ENCODE measurements around the gene URB1.
"Not testable (repeated sequence)": the region's sequence is repeated elsewhere in the genome, so short reads cannot be mapped to it uniquely, and the experiment has no call there.

Gene URB1

GRCh38 chr21:32317726-32318125 lies 75.1 kb downstream of the URB1 start:
- DNase-seq = no peak

- DNase-seq = no peak
Measured at GRCh38 chr21:32316361-32317215, 76.2 kb downstream of the URB1 start.

GRCh38 chr21:32315511-32316281 lies 77.1 kb downstream of the URB1 start:
- DNase-seq = no peak

GRCh38 chr21:32314806-32315205 lies 78.0 kb downstream of the URB1 start:
- DNase-seq = no peak

GRCh38 chr21:32312976-32313375 lies 79.8 kb downstream of the URB1 start:
- no peak for DNase-seq

GRCh38 chr21:32312326-32312725 lies 80.5 kb downstream of the URB1 start:
- no peak for DNase-seq

- DNase-seq = no peak
Measured at GRCh38 chr21:32311621-32312020, 81.2 kb downstream of the URB1 start.

- not testable (repeated sequence) for DNase-seq
Measured at GRCh38 chr21:32310976-32311375, 81.8 kb downstream of the URB1 start.

GRCh38 chr21:32309906-32310460 lies 82.8 kb downstream of the URB1 start:
- no peak for DNase-seq

- no peak for DNase-seq
Measured at GRCh38 chr21:32308696-32309095, 84.1 kb downstream of the URB1 start.

- DNase-seq = no peak
Measured at GRCh38 chr21:32307706-32308105, 85.1 kb downstream of the URB1 start.

GRCh38 chr21:32306021-32306780 lies 86.6 kb downstream of the URB1 start:
- no peak for DNase-seq

- DNase-seq = no peak
Measured at GRCh38 chr21:32304998-32305397, 87.8 kb downstream of the URB1 start.

- no peak for DNase-seq
Measured at GRCh38 chr21:32303385-32303784, 89.4 kb downstream of the URB1 start.

- DNase-seq = no peak
Measured at GRCh38 chr21:32302560-32302959, 90.3 kb downstream of the URB1 start.

GRCh38 chr21:32301596-32301995 lies 91.2 kb downstream of the URB1 start:
- no peak for DNase-seq

GRCh38 chr21:32300117-32300681 lies 92.6 kb downstream of the URB1 start:
- no peak for DNase-seq

- no peak for DNase-seq
Measured at GRCh38 chr21:32299695-32300094, 93.1 kb downstream of the URB1 start.

- DNase-seq = no peak
Measured at GRCh38 chr21:32298658-32299081, 94.1 kb downstream of the URB1 start, which contains the start of gene MRAP. TSS of gene MRAP (plus strand) at chr21:32298855. CDS start at chr21:32298972, 117 bp downstream.

GRCh38 chr21:32298148-32298559 lies 94.7 kb downstream of the URB1 start:
- DNase-seq = no peak

- DNase-seq = no peak
Measured at GRCh38 chr21:32297449-32297848, 95.4 kb downstream of the URB1 start.

- no peak for DNase-seq
Measured at GRCh38 chr21:32285476-32285875, 107.3 kb downstream of the URB1 start.

- DNase-seq = no peak
Measured at GRCh38 chr21:32282992-32283391, 109.8 kb downstream of the URB1 start.
